Heart right ventricle (tissue), 16 donors: Measurements from ENCODE around the gene DNAJC30. TPM values are rescaled to one million over a fixed set of nuclear protein-coding genes. Genes with fewer than 3 reads are reported as not detected.
"Not testable (repeated sequence)": the region's sequence is repeated elsewhere in the genome, so short reads cannot be mapped to it uniquely, and the experiment has no call there.

Experiments
- ATAC-seq, 8 donors: fragments of 200-7000 bp; cut with Tn5 transposase; one replicate each; pipeline ENCODE4 v1.9.1; 2020; ENCODE audit warnings: mild to moderate bottlenecking in 8 of 8, moderate library complexity in 8 of 8, moderate number of reproducible peaks in 1 of 8
- DNase-seq, 2 donors: peaks; one replicate each; pipeline ENCODE4 v3.0.0-alpha.2; 2020
- H3K27ac ChIP-seq, 10 donors: fragments of 200-600 bp; sonication (generic) in 2 of 10; one replicate each; pipeline versions ENCODE4 v1.5.0 to v1.8.0; 2020 to 2022; ENCODE audit warnings: mild to moderate bottlenecking in 3 of 10
- H3K27me3 ChIP-seq, 7 donors: fragments of 200-600 bp; one replicate each; pipeline ENCODE4 v1.8.0; 2021 to 2022; ENCODE audit warnings: mild to moderate bottlenecking in 2 of 7
- H3K36me3 ChIP-seq, 9 donors: fragments of 200-600 bp; sonication (generic) in 1 of 9; one replicate each; pipeline versions ENCODE4 v1.5.0 to v1.8.0; 2020 to 2022; ENCODE audit warnings: mild to moderate bottlenecking in 2 of 9
- H3K4me1 ChIP-seq, 9 donors: fragments of 200-600 bp; sonication (generic) in 1 of 9; one replicate each; pipeline versions ENCODE4 v1.5.0 to v1.8.0; 2020 to 2022; ENCODE audit warnings: mild to moderate bottlenecking in 4 of 9
- H3K4me3 ChIP-seq, 10 donors: fragments of 200-600 bp; sonication (generic) in 2 of 10; one replicate each; pipeline versions ENCODE4 v1.5.0 to v1.8.0; 2020 to 2022; ENCODE audit warnings: mild to moderate bottlenecking in 7 of 10, moderate library complexity in 2 of 10
- H3K9me3 ChIP-seq, 11 donors: fragments of 200-600 bp in 10 of 11; sonication (generic) in 2 of 11; one replicate each; pipeline versions ENCODE4 v1.5.0 to v1.8.0; 2013 to 2022; ENCODE audit warnings: mild to moderate bottlenecking in 2 of 11, control low read depth in 1 of 11, moderate library complexity in 1 of 11
- CTCF ChIP-seq, 9 donors: fragments of 200-600 bp; sonication (generic) in 2 of 9; IDR thresholded peaks; one replicate each; pipeline versions ENCODE4 v1.5.0 to v1.8.0; 2021 to 2022; ENCODE audit warnings: antibody characterized with exemption in 9 of 9, mild to moderate bottlenecking in 5 of 9, moderate library complexity in 1 of 9
- WGBS, 2 donors: extraction: QIAGEN DNeasy Blood & Tissue Kit; methylation state at CpG; one replicate each; pipeline ENCODE4 v1.1.7; 2013; ENCODE audit warnings: inconsistent platforms in 1 of 2; 5-methylcytosine and 5-hydroxymethylcytosine counted together
- intact Hi-C, 10 donors: fragments of 100-400 bp; cut with DNase I; formaldehyde crosslinking; loops; one replicate each; pipeline versions ENCODE4 v1.11.1 to v1.14.2; 2022
- polyA plus RNA-seq, 2 donors: library from polyadenylated mRNA; stranded (reverse); fragments of 200-250 nt; gene quantifications; one replicate each; pipeline ENCODE4 v1.2.3, GENCODE V29; 2013
- total RNA-seq, 10 donors: library from RNA; stranded (reverse); fragmentation: NEBNext Ultra II Directional in 3 of 10; extraction: Animal tissue kit (Norgen Biotek cat#: 25700) in 3 of 10; gene quantifications; one replicate each; pipeline versions ENCODE4 v1.2.1 to v1.2.4, GENCODE V29; 2021 to 2023
- donor health status: Arrhythmogenic right ventricular cardiomyopathy.
- donor health status: ischemic (EF 13 %, LVEDD 7.1; RV severe dilation, severe dysfunction).
- donor health status: healthy with polysubstance abuse.
- donor health status: DM: no; HTN: yes; CAD: no.
- donor health status: DM: no; HTN: no; CAD: no.
- donor health status: ischemic (EF 25% LVEDD 6.9; RV normal size, moderate dysfunction).
- donor health status: ischemic (EF 25% LVEDD 5.7; RV mildly dilated, moderate dysfunction).
- donor health status: healthy.
- donor health status: DM: yes; HTN: yes; CAD: no.
- donor health status: Ischemic cardiomyopathy.
- donor health status: ischemic (EF 35%, LVEDD 5.7; RV mildly dilated, moderate dysfunction).
- donor health status: nonischemic (EF 11% LVEDD 7.7; RV severe dilation, severe dysfunction).
- donor health status: DM: yes; HTN: yes; CAD: no.
- donor health status: PGD.
- donor health status: ischemic (EF 29% LVEDD 5.4; RV normal size, mild dysfunction).
- donor health status: nonischemic (EF 23%, LVEDD 6.1; RV moderate dilation, normal function).

The DNAJC30 gene
- total and polyA plus RNA-seq, 12 donors: 9.1 to 20.8 (median 15.4) TPM

GRCh38 chr7:73722785-73723184, 39.5 kb upstream of the DNAJC30 start:
- no peak overlapping the region for H3K4me3 ChIP-seq
- intact Hi-C loops: loop anchor here in 1 of 10 donors (10.0 kb wide), 1 partner anchor 58 kb away; the partner anchor contains the start of gene VPS37D
- DNase-seq (no peak), ATAC-seq (no peak)
- WGBS, 2 donors: 63 to 75% methylated on average over 6 of the region's 6 CpGs
- no peaks in the 10 kb centered on the region for H3K9me3 ChIP-seq
- TF ChIP-seq CTCF (IDR thresholded peaks at IDR 0.05): no peak
- H3K4me1 ChIP-seq: peaks cover 0 to 32% (median 13%) of the 10 kb centered on the region in 9 donors
- H3K27ac ChIP-seq: no peak overlapping the region
- H3K36me3 ChIP-seq: no peaks in the 10 kb centered on the region
- peaks cover 0 to 55% (median 12%) of the 10 kb centered on the region in 7 donors for H3K27me3 ChIP-seq

GRCh38 chr7:73722182-73722581, 38.9 kb upstream of the DNAJC30 start:
- DNase-seq, H3K9me3 ChIP-seq, ATAC-seq, H3K4me3 ChIP-seq, H3K36me3 ChIP-seq: not testable (repeated sequence)
- peaks cover 0 to 54% (median 9%) of the 10 kb centered on the region in 7 donors for H3K27me3 ChIP-seq
- intact Hi-C loops: loop anchor here in 1 of 10 donors (10.0 kb wide), 1 partner anchor 57 kb away; the partner anchor contains the start of gene VPS37D
- peaks cover 0 to 38% (median 16%) of the 10 kb centered on the region in 9 donors for H3K4me1 ChIP-seq
- H3K27ac ChIP-seq: peak overlapping the region in 1 of 10 donors; percentile 31
- WGBS, 2 donors: 84 to 85% methylated on average over 4 of the region's 4 CpGs

GRCh38 chr7:73721377-73721817, 38.1 kb upstream of the DNAJC30 start:
- peaks cover 0 to 44% (median 24%) of the 10 kb centered on the region in 9 donors for H3K4me1 ChIP-seq
- H3K9me3 ChIP-seq: no peaks in the 10 kb centered on the region
- intact Hi-C loops: loop anchor here in 1 of 10 donors (10.0 kb wide), 1 partner anchor 57 kb away; the partner anchor contains the start of gene VPS37D
- 45 to 56% methylated on average over 3 of the region's 3 CpGs for WGBS, 2 donors
- DNase-seq (peak; percentile 72 to 78), ATAC-seq (peak; percentile 21 to 89 (median 82))
- H3K27ac ChIP-seq: peak overlapping the region in 7 of 10 donors; percentile 15 to 63 (median 25)
- no peak for TF ChIP-seq CTCF (IDR thresholded peaks at IDR 0.05)
- peaks cover 0 to 52% (median 6%) of the 10 kb centered on the region in 7 donors for H3K27me3 ChIP-seq
- H3K4me3 ChIP-seq: no peak overlapping the region
- H3K36me3 ChIP-seq: no peaks in the 10 kb centered on the region

GRCh38 chr7:73720443-73720842, 37.2 kb upstream of the DNAJC30 start:
- Histone ChIP-seq H3K27me3 (peaks cover 0 to 52% (median 0%) of the 10 kb centered on the region in 7 donors), H3K4me1 (peaks cover 0 to 44% (median 25%) of the 10 kb centered on the region in 9 donors)
- intact Hi-C loops: loop anchor here in 1 of 10 donors (10.0 kb wide), 1 partner anchor 56 kb away; the partner anchor contains the start of gene VPS37D
- not testable (repeated sequence) for DNase-seq, H3K36me3 ChIP-seq, ATAC-seq, H3K27ac ChIP-seq, H3K4me3 ChIP-seq, H3K9me3 ChIP-seq
- 96% methylated on average over 9 of the region's 9 CpGs for WGBS, 2 donors

- Histone ChIP-seq H3K36me3 (no peaks in the 10 kb centered on the region), H3K27ac (no peak overlapping the region), H3K4me3 (peak overlapping the region; percentile 18 to 88 (median 71)), H3K4me1 (peaks cover 0 to 44% (median 25%) of the 10 kb centered on the region in 9 donors), H3K27me3 (peaks cover 0 to 52% (median 0%) of the 10 kb centered on the region in 7 donors), H3K9me3 (no peaks in the 10 kb centered on the region)
- DNase-seq: no peak
- intact Hi-C loops: loop anchor here in 1 of 10 donors (10.0 kb wide), 1 partner anchor 55 kb away; the partner anchor contains the start of gene VPS37D
- TF ChIP-seq CTCF (IDR thresholded peaks at IDR 0.05): no peak
- 9 to 11% methylated on average over 12 to 16 of the region's 16 CpGs for WGBS, 2 donors
- ATAC-seq: peak in 2 of 8 donors; percentile 1 to 18
Observed at GRCh38 chr7:73719806-73720169, 36.5 kb upstream of the DNAJC30 start.
